ENCODE results near the gene TM9SF2. TPM values are rescaled to one million over a fixed set of nuclear protein-coding genes. Genes with fewer than 3 reads are reported as not detected.
A peak's percentile ranks its signal among the peaks of the same experiment; 100 is the strongest.

Gene TM9SF2
- total RNA-seq, 1 donor from 2014 or later: 132 TPM

DNA sequence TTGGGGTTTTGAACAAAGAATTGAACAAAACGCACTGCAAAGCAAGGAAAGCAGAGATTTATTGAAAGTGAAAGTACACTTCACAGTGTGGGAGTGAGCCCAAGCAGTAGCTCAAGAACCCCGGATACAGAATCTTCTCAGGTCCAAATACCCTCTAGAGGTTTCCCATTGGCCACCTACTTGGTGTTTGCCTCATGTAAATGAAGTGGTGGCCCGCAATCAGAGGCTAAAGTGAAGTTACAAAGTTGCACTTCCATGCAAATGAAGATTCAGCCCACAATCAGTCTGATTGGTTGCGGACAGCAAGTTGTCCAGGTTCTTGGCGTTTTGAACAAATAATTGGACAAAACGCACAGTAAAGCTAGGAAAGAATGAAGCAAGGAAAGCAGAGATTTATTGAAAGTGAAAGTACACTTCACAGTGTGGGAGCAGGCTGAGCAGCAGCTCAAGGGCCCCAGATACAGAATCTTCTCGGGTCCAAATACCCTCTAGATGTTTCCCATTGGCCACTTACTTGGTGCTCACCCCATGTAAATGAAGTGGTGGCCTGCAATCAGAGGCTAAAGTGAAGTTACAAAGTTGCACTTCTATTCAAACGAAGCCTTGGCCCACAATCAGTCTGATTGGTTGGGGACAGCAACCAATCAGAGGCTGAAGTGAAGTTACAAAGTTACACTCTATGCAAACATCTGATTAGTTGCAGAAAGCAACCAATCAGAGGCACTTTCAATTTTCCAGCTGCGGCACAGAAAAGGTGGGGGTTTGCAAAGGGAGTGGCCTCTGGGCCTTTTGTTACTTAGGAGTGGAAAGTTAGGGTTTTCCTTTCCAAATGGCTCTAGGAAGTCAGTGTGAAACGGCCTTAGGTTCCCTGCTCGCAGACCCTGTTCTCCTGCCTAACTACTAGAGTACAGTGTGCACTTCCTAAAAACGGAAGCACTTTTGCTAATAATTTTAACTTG lies 4.8 kb upstream of the TM9SF2 start:
- peak; percentile 40 for DNase-seq

GRCh38 chr13:99498171-99499161 lies 2.8 kb upstream of the TM9SF2 start:
- peak; percentile 98 for DNase-seq

- no peak for DNase-seq
Observed at GRCh38 chr13:99500839-99501183, 461 bp upstream of the TM9SF2 start.

GRCh38 chr13:99501848-99502301 lies 603 bp downstream of the TM9SF2 start:
- DNase-seq: peak; percentile 57

DNA sequence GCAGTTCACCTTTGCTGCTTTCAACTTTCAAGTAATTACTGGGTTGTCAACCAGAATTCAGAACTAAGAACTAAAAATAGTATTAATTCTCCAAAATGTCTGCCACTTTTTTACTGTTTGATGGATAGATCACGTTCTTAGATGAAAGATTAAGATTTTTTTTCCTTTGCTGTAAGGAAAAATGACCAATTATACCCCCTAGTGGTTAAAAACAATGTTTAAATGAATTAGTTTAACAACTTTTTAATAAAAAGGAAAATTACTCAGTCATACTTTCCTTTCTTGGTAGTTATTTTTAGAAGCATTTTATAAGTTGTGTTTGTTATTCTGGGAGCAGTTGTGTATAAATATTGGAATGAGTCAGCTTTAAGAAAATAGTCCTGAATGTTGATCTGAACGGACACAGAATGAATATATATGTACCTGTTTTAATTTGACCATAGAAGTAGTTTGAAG lies 4.6 kb downstream of the TM9SF2 start:
- peak; percentile 5 for DNase-seq

- DNase-seq: no peak
Observed at GRCh38 chr13:99506634-99507033, 5.4 kb downstream of the TM9SF2 start.

DNA sequence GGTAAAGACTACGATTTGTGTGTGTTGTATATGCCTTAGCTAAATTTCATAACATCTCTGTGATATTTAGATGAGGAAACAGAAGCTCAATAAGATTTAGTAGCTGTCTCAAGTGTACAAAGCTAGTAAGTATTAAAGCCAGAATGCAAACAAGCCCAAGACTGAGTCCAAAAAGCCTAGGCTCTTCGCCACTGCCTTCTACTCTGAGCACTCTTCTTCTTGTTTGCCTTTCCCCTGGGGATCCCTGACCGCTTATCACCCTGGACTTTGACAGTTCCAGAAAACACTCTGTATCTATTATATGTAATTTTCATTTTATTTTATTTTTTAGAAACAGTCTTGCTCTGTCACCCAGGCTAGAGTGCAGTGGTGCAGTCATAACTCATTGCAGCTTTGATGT lies 5.8 kb downstream of the TM9SF2 start:
- DNase-seq: no peak

DNA sequence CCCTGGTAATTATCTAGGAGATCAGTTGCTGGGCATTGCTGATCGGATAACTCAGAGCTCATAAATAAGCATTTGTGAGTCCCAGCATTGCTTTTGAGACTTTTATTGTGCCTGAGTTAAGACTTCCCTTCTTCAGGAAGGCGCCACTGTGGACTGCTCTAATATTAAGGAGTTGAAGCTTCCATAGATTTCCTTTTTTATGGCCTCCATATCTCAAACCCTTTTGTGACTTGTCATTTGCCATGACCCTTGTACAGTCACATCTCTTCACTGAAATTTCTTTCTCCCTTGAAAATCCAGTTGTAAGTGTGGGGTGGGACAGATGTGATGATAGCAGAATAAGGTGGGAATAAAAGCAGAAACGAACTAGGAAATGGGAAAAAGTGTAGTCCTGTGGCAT lies 6.3 kb downstream of the TM9SF2 start:
- no peak for DNase-seq

- no peak for DNase-seq
Observed at GRCh38 chr13:99507986-99508385, 6.7 kb downstream of the TM9SF2 start.

DNA sequence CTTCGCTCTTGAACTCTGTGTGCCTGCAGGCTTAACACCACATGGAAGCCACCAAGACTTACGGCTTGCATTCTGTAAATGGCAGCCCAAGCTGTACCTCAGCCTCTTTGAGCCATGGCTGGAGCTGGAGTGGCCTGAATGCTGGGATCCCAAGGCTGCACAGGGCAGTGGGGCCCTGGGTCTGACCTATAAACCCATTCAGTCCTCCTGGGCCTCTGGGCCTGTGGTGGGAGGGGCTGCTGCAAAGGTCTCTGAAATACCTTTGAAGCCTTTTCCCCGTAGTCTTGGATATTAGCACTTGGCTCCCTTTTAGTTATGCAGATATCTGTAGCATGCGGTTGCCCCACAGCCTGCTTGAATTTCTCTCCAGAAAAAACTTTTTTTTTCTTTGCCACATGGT lies 8.2 kb downstream of the TM9SF2 start:
- no peak for DNase-seq

- DNase-seq: no peak
Observed at GRCh38 chr13:99514801-99515200, 13.5 kb downstream of the TM9SF2 start.

GRCh38 chr13:99516153-99516929 lies 15.1 kb downstream of the TM9SF2 start:
- DNase-seq: no peak

DNA sequence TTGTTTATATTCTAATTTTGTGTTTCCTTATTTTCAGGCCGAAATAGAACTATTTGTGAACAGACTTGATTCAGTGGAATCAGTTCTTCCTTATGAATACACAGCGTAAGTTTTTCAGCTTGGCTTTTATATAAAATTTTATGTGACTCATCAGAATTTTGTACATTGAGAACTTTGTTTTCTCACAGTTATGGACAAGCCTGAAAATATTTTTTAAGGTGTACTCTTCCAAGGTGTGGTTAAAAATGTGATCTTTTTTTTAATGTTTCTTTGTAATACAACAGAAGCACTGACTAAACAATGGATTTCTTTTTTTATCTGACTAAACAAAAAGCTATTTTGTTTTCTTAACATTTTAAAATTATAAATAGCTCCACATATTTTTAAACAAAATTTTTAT lies 16.3 kb downstream of the TM9SF2 start:
- no peak for DNase-seq

DNA sequence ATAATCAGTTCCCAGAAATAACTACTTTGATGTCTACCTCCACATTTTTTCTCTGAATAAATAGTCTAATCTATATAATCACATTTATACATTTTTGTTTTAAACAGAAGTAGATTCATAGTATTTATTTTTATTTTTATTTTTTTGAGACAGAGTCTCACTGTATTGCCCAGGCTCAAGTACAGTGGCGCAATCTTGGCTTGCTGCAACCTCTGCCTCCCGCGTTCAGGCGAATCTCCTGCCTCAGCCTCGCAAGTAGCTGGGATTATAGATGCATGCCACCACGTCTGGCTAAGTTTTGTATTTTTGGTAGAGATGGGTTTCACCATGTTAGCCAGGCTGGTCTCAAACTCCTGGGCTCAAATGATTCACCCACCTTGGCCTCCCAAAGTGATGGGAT lies 16.7 kb downstream of the TM9SF2 start:
- DNase-seq: no peak

GRCh38 chr13:99522298-99522697 lies 21.0 kb downstream of the TM9SF2 start:
- DNase-seq: no peak

DNA sequence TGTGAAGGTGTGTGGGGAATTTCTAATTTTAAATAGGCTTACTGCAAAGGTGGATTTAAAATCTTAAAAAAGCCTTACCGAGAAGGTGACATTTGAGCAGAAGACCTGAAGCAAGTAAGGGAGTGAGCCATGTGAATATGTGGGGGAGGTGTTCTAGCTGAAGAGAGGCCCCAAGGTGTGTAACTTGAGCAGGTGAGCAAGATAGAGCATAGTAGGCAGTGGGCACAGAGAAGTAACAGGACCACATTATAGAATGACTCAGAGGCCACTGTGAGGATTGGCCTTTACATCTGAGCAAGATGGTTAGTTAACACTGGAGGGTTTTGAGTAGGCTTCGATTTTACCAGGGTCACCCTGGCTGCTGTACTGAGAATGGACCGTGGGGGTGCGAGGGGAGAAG lies 22.6 kb downstream of the TM9SF2 start:
- DNase-seq: no peak

DNA sequence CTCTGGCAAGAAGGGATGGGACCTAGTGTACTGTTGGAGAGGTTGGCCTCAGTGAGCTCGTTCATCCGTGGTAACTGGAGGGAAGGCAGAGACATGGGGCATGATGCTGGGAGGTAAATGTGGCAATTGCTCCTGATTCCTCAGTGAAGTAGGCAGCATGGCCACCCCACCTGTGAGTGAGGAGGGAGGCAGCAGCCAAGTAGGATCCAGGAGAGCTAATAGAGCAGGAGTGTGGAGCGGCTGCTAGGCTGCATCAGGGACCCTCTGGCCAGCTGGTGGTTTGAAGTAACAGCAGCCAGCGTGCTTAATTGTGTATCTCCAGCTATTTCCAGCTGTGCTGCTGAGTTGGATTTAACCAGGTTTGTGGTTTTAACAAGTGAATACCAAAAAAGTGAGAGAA lies 24.7 kb downstream of the TM9SF2 start:
- peak; percentile 8 for DNase-seq

- no peak for DNase-seq
Observed at GRCh38 chr13:99526549-99526948, 25.3 kb downstream of the TM9SF2 start.

GRCh38 chr13:99527301-99527700 lies 26.0 kb downstream of the TM9SF2 start:
- no peak for DNase-seq

GRCh38 chr13:99528547-99528946 lies 27.3 kb downstream of the TM9SF2 start:
- peak; percentile 33 for DNase-seq

- no peak for DNase-seq
Observed at GRCh38 chr13:99536023-99536422, 34.8 kb downstream of the TM9SF2 start.

- no peak for DNase-seq
Observed at GRCh38 chr13:99540530-99540929, 39.3 kb downstream of the TM9SF2 start.

Measured in tongue (tissue), 2 donors.